Tibial nerve (tissue), 4 donors: ENCODE results near the gene RPS10. TPM values are rescaled to one million over a fixed set of nuclear protein-coding genes. Genes with fewer than 3 reads are reported as not detected.

Source experiments
- DNase-seq, 2 donors: peaks; one replicate each; pipeline ENCODE4 v3.0.0-alpha.2; 2019; ENCODE audit warnings: low spot score in 2 of 2
- H3K27ac ChIP-seq, 4 donors: fragments of 200-600 bp; sonication (generic) in 3 of 4; one replicate each; pipeline ENCODE4 v1.5.1; 2017 to 2019; ENCODE audit warnings: mild to moderate bottlenecking in 1 of 4
- H3K27me3 ChIP-seq, 2 donors: fragments of 200-600 bp; sonication (generic) in 1 of 2; one replicate each; pipeline versions ENCODE4 v1.5.1 to v1.6.0; 2017 to 2019
- H3K36me3 ChIP-seq, 3 donors: fragments of 200-600 bp; sonication (generic); one replicate each; pipeline ENCODE4 v1.5.1; 2018 to 2019
- H3K4me1 ChIP-seq, 4 donors: fragments of 200-600 bp; sonication (generic) in 3 of 4; one replicate each; pipeline ENCODE4 v1.5.1; 2017 to 2019
- H3K4me3 ChIP-seq, 4 donors: fragments of 200-600 bp; sonication (generic) in 3 of 4; one replicate each; pipeline ENCODE4 v1.5.1; 2017 to 2019; ENCODE audit warnings: mild to moderate bottlenecking in 1 of 4, moderate library complexity in 1 of 4
- H3K9me3 ChIP-seq, 4 donors: fragments of 200-600 bp; sonication (generic) in 3 of 4; one replicate each; pipeline ENCODE4 v1.5.1; 2017 to 2019
- EP300 ChIP-seq, 2 donors: sonication (generic); formaldehyde crosslinking; IDR thresholded peaks; one replicate each; pipeline ENCODE4 v1.6.1; 2017; ENCODE audit warnings: antibody characterized with exemption in 2 of 2, mild to moderate bottlenecking in 1 of 2
- POLR2A ChIP-seq, 2 donors: fragments of 450-650 bp; IDR thresholded peaks; one replicate each; pipeline ENCODE4 v1.6.1; 2017; ENCODE audit warnings: antibody characterized with exemption in 2 of 2, mild to moderate bottlenecking in 2 of 2, moderate library complexity in 2 of 2
- WGBS, 2 donors: methylation state at CpG; one replicate each; pipeline ENCODE4 v1.1.5; 2018; 5-methylcytosine and 5-hydroxymethylcytosine counted together
- total RNA-seq, 4 donors: library from RNA; depleted of rRNA; stranded (reverse); fragments of >200 nt; gene quantifications; one replicate each; pipeline ENCODE4 v1.1.0, GENCODE V29; 2016
- TF ChIP-seq, protein P1 (sequence below), 5 experiments: fragments of 200-600 bp in 3 of 5; fragments of 450-650 bp in 2 of 5; sonication (generic) in 3 of 5; IDR thresholded peaks; one replicate each; pipeline ENCODE4 v1.5.1; 2016 to 2019; ENCODE audit warnings: antibody characterized with exemption in 5 of 5, mild to moderate bottlenecking in 3 of 5, moderate library complexity in 2 of 5

The RPS10 gene
- total RNA-seq, 4 donors from 2014 or later: 1,731 to 2,603 (median 2,031) TPM

GRCh38 chr6:34447910-34448309 is 22.0 kb upstream of the RPS10 start:
- no peaks in the 10 kb centered on the region for H3K27me3 ChIP-seq
- peaks cover 0 to 10% (median 0%) of the 10 kb centered on the region in 4 donors for H3K9me3 ChIP-seq
- WGBS, 2 donors: 63 to 75% methylated on average over 5 of the region's 5 CpGs
- no peak for TF ChIP-seq POLR2A (IDR thresholded peaks at IDR 0.05)
- no peak for TF ChIP-seq EP300 (IDR thresholded peaks at IDR 0.05)
- TF ChIP-seq, protein P1, sequence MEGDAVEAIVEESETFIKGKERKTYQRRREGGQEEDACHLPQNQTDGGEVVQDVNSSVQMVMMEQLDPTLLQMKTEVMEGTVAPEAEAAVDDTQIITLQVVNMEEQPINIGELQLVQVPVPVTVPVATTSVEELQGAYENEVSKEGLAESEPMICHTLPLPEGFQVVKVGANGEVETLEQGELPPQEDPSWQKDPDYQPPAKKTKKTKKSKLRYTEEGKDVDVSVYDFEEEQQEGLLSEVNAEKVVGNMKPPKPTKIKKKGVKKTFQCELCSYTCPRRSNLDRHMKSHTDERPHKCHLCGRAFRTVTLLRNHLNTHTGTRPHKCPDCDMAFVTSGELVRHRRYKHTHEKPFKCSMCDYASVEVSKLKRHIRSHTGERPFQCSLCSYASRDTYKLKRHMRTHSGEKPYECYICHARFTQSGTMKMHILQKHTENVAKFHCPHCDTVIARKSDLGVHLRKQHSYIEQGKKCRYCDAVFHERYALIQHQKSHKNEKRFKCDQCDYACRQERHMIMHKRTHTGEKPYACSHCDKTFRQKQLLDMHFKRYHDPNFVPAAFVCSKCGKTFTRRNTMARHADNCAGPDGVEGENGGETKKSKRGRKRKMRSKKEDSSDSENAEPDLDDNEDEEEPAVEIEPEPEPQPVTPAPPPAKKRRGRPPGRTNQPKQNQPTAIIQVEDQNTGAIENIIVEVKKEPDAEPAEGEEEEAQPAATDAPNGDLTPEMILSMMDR (IDR thresholded peaks at IDR 0.05): no peak
- H3K4me1 ChIP-seq: no peaks in the 10 kb centered on the region
- H3K36me3 ChIP-seq: no peaks in the 10 kb centered on the region
- no peak overlapping the region for H3K4me3 ChIP-seq
- H3K27ac ChIP-seq: no peak overlapping the region
- no peak for DNase-seq

GRCh38 chr6:34447386-34447785 is 21.5 kb upstream of the RPS10 start:
- Histone ChIP-seq H3K27ac (no peak overlapping the region), H3K9me3 (peaks cover 0 to 10% (median 0%) of the 10 kb centered on the region in 4 donors), H3K4me1 (no peaks in the 10 kb centered on the region), H3K4me3 (no peak overlapping the region), H3K27me3 (no peaks in the 10 kb centered on the region), H3K36me3 (no peaks in the 10 kb centered on the region)
- no peak for TF ChIP-seq POLR2A (IDR thresholded peaks at IDR 0.05)
- TF ChIP-seq, protein P1 (IDR thresholded peaks at IDR 0.05): no peak
- TF ChIP-seq EP300 (IDR thresholded peaks at IDR 0.05): no peak
- 56 to 59% methylated on average over 7 of the region's 7 CpGs for WGBS, 2 donors
- DNase-seq: no peak

- no peaks in the 10 kb centered on the region for H3K36me3 ChIP-seq
- no peak for TF ChIP-seq POLR2A (IDR thresholded peaks at IDR 0.05)
- DNase-seq: no peak
- no peak overlapping the region for H3K4me3 ChIP-seq
- no peaks in the 10 kb centered on the region for H3K4me1 ChIP-seq
- H3K27ac ChIP-seq: no peak overlapping the region
- no peaks in the 10 kb centered on the region for H3K27me3 ChIP-seq
- WGBS, 2 donors: 76 to 91% methylated on average over 4 of the region's 4 CpGs
- H3K9me3 ChIP-seq: no peaks in the 10 kb centered on the region
Measured at GRCh38 chr6:34445313-34445860, 19.5 kb upstream of the RPS10 start.

- H3K4me3 ChIP-seq: no peak overlapping the region
- no peaks in the 10 kb centered on the region for H3K4me1 ChIP-seq
- TF ChIP-seq, protein P1 (IDR thresholded peaks at IDR 0.05): no peak
- TF ChIP-seq EP300 (IDR thresholded peaks at IDR 0.05): no peak
- TF ChIP-seq POLR2A (IDR thresholded peaks at IDR 0.05): no peak
- no peaks in the 10 kb centered on the region for H3K36me3 ChIP-seq
- DNase-seq: no peak
- no peaks in the 10 kb centered on the region for H3K27me3 ChIP-seq
- no peak overlapping the region for H3K27ac ChIP-seq
- peaks cover 0 to 5% (median 0%) of the 10 kb centered on the region in 4 donors for H3K9me3 ChIP-seq
- 47 to 57% methylated on average over 5 of the region's 5 CpGs for WGBS, 2 donors
Measured at GRCh38 chr6:34441526-34441925, 15.7 kb upstream of the RPS10 start.

GRCh38 chr6:34439442-34439841 is 13.6 kb upstream of the RPS10 start:
- Histone ChIP-seq H3K27me3 (no peaks in the 10 kb centered on the region), H3K27ac (no peak overlapping the region), H3K36me3 (no peaks in the 10 kb centered on the region), H3K9me3 (peaks cover 0 to 5% (median 0%) of the 10 kb centered on the region in 4 donors), H3K4me3 (no peak overlapping the region), H3K4me1 (no peaks in the 10 kb centered on the region)
- WGBS, 2 donors: 93 to 99% methylated on average over 3 of the region's 3 CpGs
- TF ChIP-seq POLR2A (IDR thresholded peaks at IDR 0.05) (no peak), EP300 (IDR thresholded peaks at IDR 0.05) (no peak)
- TF ChIP-seq, protein P1 (IDR thresholded peaks at IDR 0.05): no peak
- DNase-seq: no peak

GRCh38 chr6:34438705-34439104 is 12.8 kb upstream of the RPS10 start:
- Histone ChIP-seq H3K4me3 (no peak overlapping the region), H3K27me3 (no peaks in the 10 kb centered on the region), H3K9me3 (peaks cover 0 to 5% (median 0%) of the 10 kb centered on the region in 4 donors), H3K27ac (no peak overlapping the region), H3K4me1 (no peaks in the 10 kb centered on the region), H3K36me3 (no peaks in the 10 kb centered on the region)
- DNase-seq: no peak
- TF ChIP-seq POLR2A (IDR thresholded peaks at IDR 0.05) (no peak), EP300 (IDR thresholded peaks at IDR 0.05) (no peak)
- TF ChIP-seq, protein P1 (IDR thresholded peaks at IDR 0.05): no peak
- 74% methylated on average over 4 of the region's 4 CpGs for WGBS, 2 donors
